ENCODE data around the gene CHRD.
A peak's percentile ranks its signal among the peaks of the same experiment; 100 is the strongest.

The CHRD gene

GRCh38 chr3:184382326-184383032 is 2.6 kb downstream of the CHRD start:
- DNase-seq (ENCODE audit: low read depth in 2 of 2): no peak

GRCh38 chr3:184383033-184383740 is 3.3 kb downstream of the CHRD start:
- no peak for DNase-seq (ENCODE audit: low read depth in 2 of 2)

GRCh38 chr3:184384342-184384741 is 4.5 kb downstream of the CHRD start:
- no peak for DNase-seq (ENCODE audit: low read depth in 2 of 2)

- DNase-seq (ENCODE audit: low read depth in 2 of 2): no peak
Observed at GRCh38 chr3:184384856-184385422, 5.1 kb downstream of the CHRD start.

- no peak for DNase-seq (ENCODE audit: low read depth in 2 of 2)
Observed at GRCh38 chr3:184386047-184386806, 6.4 kb downstream of the CHRD start.

GRCh38 chr3:184387174-184387714 is 7.4 kb downstream of the CHRD start:
- DNase-seq (ENCODE audit: low read depth in 2 of 2): no peak

GRCh38 chr3:184388164-184388935 is 8.5 kb downstream of the CHRD start:
- DNase-seq (ENCODE audit: low read depth in 2 of 2): no peak

GRCh38 chr3:184388936-184389230 is 9.0 kb downstream of the CHRD start:
- DNase-seq (ENCODE audit: low read depth in 2 of 2): no peak

- no peak for DNase-seq (ENCODE audit: low read depth in 2 of 2)
Observed at GRCh38 chr3:184389384-184389783, 9.5 kb downstream of the CHRD start.

- DNase-seq (ENCODE audit: low read depth in 2 of 2): no peak
Observed at GRCh38 chr3:184389935-184390528, 10.2 kb downstream of the CHRD start.

GRCh38 chr3:184391266-184391665 is 11.4 kb downstream of the CHRD start:
- no peak for DNase-seq (ENCODE audit: low read depth in 2 of 2)

GRCh38 chr3:184395320-184395660 is 15.4 kb downstream of the CHRD start:
- DNase-seq (ENCODE audit: low read depth in 2 of 2): no peak

- peak; percentile 83 for DNase-seq (ENCODE audit: low read depth in 2 of 2)
Observed at GRCh38 chr3:184399410-184399809, 19.6 kb downstream of the CHRD start.

- DNase-seq (ENCODE audit: low read depth in 2 of 2): no peak
Observed at GRCh38 chr3:184405075-184406030, 25.5 kb downstream of the CHRD start.

GRCh38 chr3:184409331-184409926 is 29.6 kb downstream of the CHRD start:
- no peak for DNase-seq (ENCODE audit: low read depth in 2 of 2)

- no peak for DNase-seq (ENCODE audit: low read depth in 2 of 2)
Observed at GRCh38 chr3:184409946-184410500, 30.2 kb downstream of the CHRD start.

- no peak for DNase-seq (ENCODE audit: low read depth in 2 of 2)
Observed at GRCh38 chr3:184414418-184415202, 34.8 kb downstream of the CHRD start.

- no peak for DNase-seq (ENCODE audit: low read depth in 2 of 2)
Observed at GRCh38 chr3:184415203-184415490, 35.3 kb downstream of the CHRD start.

All from fibroblast of skin of left biceps (primary cell).